ENCODE results near the gene PDCD1LG2. TPM values are rescaled to one million over a fixed set of nuclear protein-coding genes. Genes with fewer than 3 reads are reported as not detected.

PDCD1LG2 gene
- total RNA-seq, 1 experiment from 2014 or later = not detected

DNA sequence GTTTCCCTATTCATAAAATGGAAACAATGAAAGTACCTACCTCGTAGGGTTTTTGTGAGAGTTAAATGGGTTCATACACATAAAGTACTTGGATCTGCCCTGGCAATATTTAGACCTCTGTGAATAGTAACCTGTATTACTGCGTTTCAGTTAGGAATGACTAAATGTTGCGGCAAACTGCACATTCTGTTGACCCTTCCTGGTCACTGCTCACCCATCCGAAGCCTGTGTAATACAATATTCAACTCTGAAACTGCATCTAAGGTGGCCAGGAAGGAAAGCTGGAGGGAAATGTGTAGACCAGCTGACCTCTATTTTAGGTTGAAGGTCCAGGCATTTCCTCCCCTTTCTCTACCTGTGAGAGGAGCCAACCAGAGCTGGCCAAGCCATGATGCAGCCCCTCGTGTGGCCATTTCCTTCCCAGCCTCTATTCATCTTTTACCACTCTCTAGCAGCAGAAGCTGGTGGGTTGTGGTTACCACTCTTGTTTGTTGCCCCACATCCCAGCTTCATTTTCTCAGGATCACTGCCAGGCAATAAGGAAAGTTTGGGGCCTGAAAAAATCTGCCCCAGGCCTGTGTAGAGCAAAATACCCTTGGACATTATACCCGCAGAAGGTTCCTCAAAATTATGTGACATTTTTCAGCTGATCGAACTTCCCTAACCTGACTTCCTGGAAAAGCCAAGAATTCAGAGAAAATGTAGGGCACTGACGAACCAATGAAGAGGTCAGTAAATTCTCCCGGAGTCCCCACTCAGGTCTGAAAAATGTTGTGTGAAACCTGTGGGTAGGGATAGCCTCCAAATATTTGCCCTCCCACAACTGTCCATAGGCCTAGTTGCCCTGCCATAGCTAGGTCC is 20.5 kb upstream of the PDCD1LG2 start:
- no peak overlapping the region for H2BK120ac ChIP-seq (ENCODE audit: low read depth, low read length, poor library complexity, severe bottlenecking)
- no peak overlapping the region for H2BK15ac ChIP-seq (ENCODE audit: low read depth, low read length)
- no peak overlapping the region for H3K56ac ChIP-seq (ENCODE audit: insufficient read length, low read depth, low read length)
- no peak overlapping the region for H3K27ac ChIP-seq (ENCODE audit: insufficient read length, low read depth, low read length)
- no peak overlapping the region for H3K9ac ChIP-seq (ENCODE audit: extremely low read depth, insufficient read length, low read length)
- no peaks in the 10 kb centered on the region for H3K9me3 ChIP-seq (ENCODE audit: control insufficient read depth, low read depth, low read length)
- H3T11ph ChIP-seq (ENCODE audit: low read length) = no peak overlapping the region
- H2BK20ac ChIP-seq (ENCODE audit: low read depth, low read length, poor library complexity, severe bottlenecking) = no peak overlapping the region
- H2BK5ac ChIP-seq (ENCODE audit: insufficient read length, low read length) = no peak overlapping the region
- H3K4me2 ChIP-seq (ENCODE audit: insufficient read depth, insufficient read length, low read length) = no peak overlapping the region
- no peaks in the 10 kb centered on the region for H3K79me2 ChIP-seq (ENCODE audit: insufficient read depth, low read length)
- no peaks in the 10 kb centered on the region for H3K36me3 Mint-ChIP-seq (ENCODE audit: insufficient read depth in 1 of 3, low read depth in 3 of 3)
- H3K4me3 Mint-ChIP-seq = no peak overlapping the region
- H3K4ac ChIP-seq (ENCODE audit: low read depth, low read length) = no peak overlapping the region
- H4K20me1 ChIP-seq (ENCODE audit: control insufficient read depth, insufficient read depth, insufficient read length) = no peaks in the 10 kb centered on the region
- WGBS (ENCODE audit: extremely low coverage, insufficient read length, low lambda C conversion rate) = no CpG with 5 or more reads among the region's 9 CpGs
- H3K23ac ChIP-seq (ENCODE audit: insufficient read length, low read depth, low read length) = no peak overlapping the region
- H3K14ac ChIP-seq (ENCODE audit: insufficient read depth, low read length) = no peak overlapping the region
- no peak overlapping the region for H2AK5ac ChIP-seq (ENCODE audit: insufficient read length, low read length)
- DNase-seq = no peak
- no peaks in the 10 kb centered on the region for H3K79me1 ChIP-seq (ENCODE audit: insufficient read depth, low read depth, low read length, poor library complexity, severe bottlenecking)
- peaks cover 15 to 17% of the 10 kb centered on the region in 2 experiments for H3K4me1 Mint-ChIP-seq
- H3K9me3 Mint-ChIP-seq = peaks cover 0 to 3% of the 10 kb centered on the region in 2 experiments; a peak in 2 of 5 replicates
- no peaks in the 10 kb centered on the region for H3K27me3 Mint-ChIP-seq (ENCODE audit: low read depth)
- H4K8ac ChIP-seq (replicated peaks; ENCODE audit: insufficient read length, low read depth, low read length) = no peak overlapping the region
- H3K27ac Mint-ChIP-seq = peak overlapping the region in 1 of 3 experiments; percentile 34; a peak in 1 of 7 replicates
- no peak overlapping the region for H3K18ac ChIP-seq (ENCODE audit: insufficient read length, low read depth, low read length)
- no peak overlapping the region for H2BK12ac ChIP-seq (ENCODE audit: insufficient read length, low read depth, low read length)
- no peaks in the 10 kb centered on the region for H3K27me3 ChIP-seq (ENCODE audit: insufficient read depth, low read length)
- H3K4me1 ChIP-seq (ENCODE audit: insufficient read depth, low read length) = no peaks in the 10 kb centered on the region
- TF ChIP-seq, protein P1, sequence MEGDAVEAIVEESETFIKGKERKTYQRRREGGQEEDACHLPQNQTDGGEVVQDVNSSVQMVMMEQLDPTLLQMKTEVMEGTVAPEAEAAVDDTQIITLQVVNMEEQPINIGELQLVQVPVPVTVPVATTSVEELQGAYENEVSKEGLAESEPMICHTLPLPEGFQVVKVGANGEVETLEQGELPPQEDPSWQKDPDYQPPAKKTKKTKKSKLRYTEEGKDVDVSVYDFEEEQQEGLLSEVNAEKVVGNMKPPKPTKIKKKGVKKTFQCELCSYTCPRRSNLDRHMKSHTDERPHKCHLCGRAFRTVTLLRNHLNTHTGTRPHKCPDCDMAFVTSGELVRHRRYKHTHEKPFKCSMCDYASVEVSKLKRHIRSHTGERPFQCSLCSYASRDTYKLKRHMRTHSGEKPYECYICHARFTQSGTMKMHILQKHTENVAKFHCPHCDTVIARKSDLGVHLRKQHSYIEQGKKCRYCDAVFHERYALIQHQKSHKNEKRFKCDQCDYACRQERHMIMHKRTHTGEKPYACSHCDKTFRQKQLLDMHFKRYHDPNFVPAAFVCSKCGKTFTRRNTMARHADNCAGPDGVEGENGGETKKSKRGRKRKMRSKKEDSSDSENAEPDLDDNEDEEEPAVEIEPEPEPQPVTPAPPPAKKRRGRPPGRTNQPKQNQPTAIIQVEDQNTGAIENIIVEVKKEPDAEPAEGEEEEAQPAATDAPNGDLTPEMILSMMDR (conservative IDR thresholded peaks at IDR 0.05) = no peak
- H2AFZ ChIP-seq (ENCODE audit: low read length) = no peak overlapping the region
- H4K91ac ChIP-seq (ENCODE audit: insufficient read length, low read depth, low read length) = no peak overlapping the region
- H3K23me2 ChIP-seq (ENCODE audit: insufficient read length, low read depth, low read length, poor library complexity, severe bottlenecking) = no peaks in the 10 kb centered on the region
- no peak overlapping the region for H4K5ac ChIP-seq (ENCODE audit: insufficient read length, low read depth, low read length)
